A549 (cell line): Measurements from ENCODE around the gene TRIM8.

Experiments used
- EHF ChIP-seq: fragments of 250-450 bp; sonication (Bioruptor Pico); IDR thresholded peaks from 2 replicates; pipeline ENCODE4 v1.5.0; 2020; ENCODE audit warnings: mild to moderate bottlenecking
- NFE2L2 ChIP-seq: fragments of 150-350 bp; conservative IDR thresholded peaks from 2 replicates; pipeline ENCODE4 v1.6.1; 2014; ENCODE audit warnings: low read length
- RAD21 ChIP-seq, 2 experiments: fragments of >200 bp in 1 of 2; sonication (Bioruptor Twin) in 1 of 2; formaldehyde crosslinking in 1 of 2; IDR thresholded peaks in 1 of 2; conservative IDR thresholded peaks in 1 of 2; 2 replicates in 1 of 2; 3 replicates in 1 of 2; pipeline ENCODE4 v1.6.1; 2012 to 2018; ENCODE audit warnings: inconsistent platforms in 1 of 2
- RCOR1 ChIP-seq: fragments of 150-350 bp; IDR thresholded peaks from 2 replicates; pipeline ENCODE4 v1.6.1; 2014; ENCODE audit warnings: antibody characterized with exemption, low read length, low read depth
- ZFP36 ChIP-seq: fragments of 450-650 bp; IDR thresholded peaks from 2 replicates; pipeline ENCODE4 v1.6.1; 2014; ENCODE audit warnings: borderline replicate concordance; ENCODE audit not compliant: partially characterized antibody
- TF ChIP-seq, protein P1 (sequence below): fragments of 150-350 bp; IDR thresholded peaks from 2 replicates; pipeline ENCODE4 v1.6.1; 2014; ENCODE audit warnings: low read depth, mild to moderate bottlenecking, low read length

DNA sequence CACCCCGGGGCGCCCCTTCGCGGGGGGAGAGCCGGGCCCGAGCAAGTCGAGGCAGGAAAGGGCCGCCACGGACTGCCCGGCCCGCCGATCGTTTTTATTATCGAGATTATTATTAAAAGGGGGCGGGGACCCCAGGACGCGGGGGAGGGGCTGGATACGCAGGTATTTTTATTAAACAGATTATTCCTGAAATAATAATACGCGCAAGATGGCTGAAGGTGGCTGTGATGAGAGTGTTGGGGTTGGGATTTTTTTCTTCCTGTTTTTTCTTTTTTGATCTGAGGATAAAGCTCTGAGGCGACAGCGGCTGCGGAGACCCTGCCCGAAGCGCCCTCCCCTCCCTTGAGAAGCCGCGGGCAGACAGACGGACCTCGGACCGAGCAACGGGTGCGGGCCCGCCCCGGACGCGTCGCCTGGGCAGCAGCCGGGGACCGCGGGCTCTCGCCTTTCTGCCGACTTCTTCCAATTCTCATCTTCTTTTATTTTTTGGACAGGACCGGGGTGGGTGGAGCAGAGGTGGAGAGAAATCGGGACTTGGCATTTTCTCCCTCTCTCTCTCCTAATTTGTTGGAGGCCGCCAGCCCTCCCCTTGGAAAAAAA is 1.4 kb upstream of the TRIM8 start:
- no peak for TF ChIP-seq RAD21 (conservative IDR thresholded peaks at IDR 0.05 in 1 of 2, IDR thresholded peaks at IDR 0.05 in 1 of 2)
- no peak for TF ChIP-seq EHF (CRISPR knock-in tag)
- TF ChIP-seq, protein P1, sequence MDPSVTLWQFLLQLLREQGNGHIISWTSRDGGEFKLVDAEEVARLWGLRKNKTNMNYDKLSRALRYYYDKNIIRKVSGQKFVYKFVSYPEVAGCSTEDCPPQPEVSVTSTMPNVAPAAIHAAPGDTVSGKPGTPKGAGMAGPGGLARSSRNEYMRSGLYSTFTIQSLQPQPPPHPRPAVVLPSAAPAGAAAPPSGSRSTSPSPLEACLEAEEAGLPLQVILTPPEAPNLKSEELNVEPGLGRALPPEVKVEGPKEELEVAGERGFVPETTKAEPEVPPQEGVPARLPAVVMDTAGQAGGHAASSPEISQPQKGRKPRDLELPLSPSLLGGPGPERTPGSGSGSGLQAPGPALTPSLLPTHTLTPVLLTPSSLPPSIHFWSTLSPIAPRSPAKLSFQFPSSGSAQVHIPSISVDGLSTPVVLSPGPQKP, result no peak
- no peak for TF ChIP-seq RCOR1
- no peak for TF ChIP-seq ZFP36
- TF ChIP-seq NFE2L2, result no peak
